ENCODE results near the gene DHFR2.

The DHFR2 gene

GRCh38 chr3:94066506-94067500, 4.1 kb upstream of the DHFR2 start:
- H3K4me2 ChIP-seq (ENCODE audit: low read length), result no peak overlapping the region
- H3K9ac ChIP-seq (ENCODE audit: low read length), result no peak overlapping the region
- no peaks in the 10 kb centered on the region for H3K27me3 ChIP-seq (ENCODE audit: low read depth, low read length)
- H4K20me1 ChIP-seq (ENCODE audit: insufficient read depth, low read length), result no peaks in the 10 kb centered on the region
- no peak overlapping the region for H3K4me3 ChIP-seq (ENCODE audit: low read length)
- H3K36me3 ChIP-seq (replicated peaks; ENCODE audit: low read depth, low read length), result peaks cover 8% of the 10 kb centered on the region
- H3K79me2 ChIP-seq (ENCODE audit: low read length), result peaks cover 33% of the 10 kb centered on the region
- H2AFZ ChIP-seq (ENCODE audit: low read depth, low read length), result no peak overlapping the region
- no peak overlapping the region for H3K27ac ChIP-seq (ENCODE audit: low read length)
- H3K4me1 ChIP-seq (ENCODE audit: low read length), result peaks cover 52% of the 10 kb centered on the region
- H3K9me3 ChIP-seq (ENCODE audit: insufficient read depth, low read length), result no peaks in the 10 kb centered on the region
- TF ChIP-seq EZH2phosphoT487 (IDR thresholded peaks at IDR 0.05; ENCODE audit: low read depth), result no peak
- TF ChIP-seq, protein P1, sequence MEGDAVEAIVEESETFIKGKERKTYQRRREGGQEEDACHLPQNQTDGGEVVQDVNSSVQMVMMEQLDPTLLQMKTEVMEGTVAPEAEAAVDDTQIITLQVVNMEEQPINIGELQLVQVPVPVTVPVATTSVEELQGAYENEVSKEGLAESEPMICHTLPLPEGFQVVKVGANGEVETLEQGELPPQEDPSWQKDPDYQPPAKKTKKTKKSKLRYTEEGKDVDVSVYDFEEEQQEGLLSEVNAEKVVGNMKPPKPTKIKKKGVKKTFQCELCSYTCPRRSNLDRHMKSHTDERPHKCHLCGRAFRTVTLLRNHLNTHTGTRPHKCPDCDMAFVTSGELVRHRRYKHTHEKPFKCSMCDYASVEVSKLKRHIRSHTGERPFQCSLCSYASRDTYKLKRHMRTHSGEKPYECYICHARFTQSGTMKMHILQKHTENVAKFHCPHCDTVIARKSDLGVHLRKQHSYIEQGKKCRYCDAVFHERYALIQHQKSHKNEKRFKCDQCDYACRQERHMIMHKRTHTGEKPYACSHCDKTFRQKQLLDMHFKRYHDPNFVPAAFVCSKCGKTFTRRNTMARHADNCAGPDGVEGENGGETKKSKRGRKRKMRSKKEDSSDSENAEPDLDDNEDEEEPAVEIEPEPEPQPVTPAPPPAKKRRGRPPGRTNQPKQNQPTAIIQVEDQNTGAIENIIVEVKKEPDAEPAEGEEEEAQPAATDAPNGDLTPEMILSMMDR (IDR thresholded peaks at IDR 0.05; ENCODE audit: low read depth, low read length), result no peak

- H3K9ac ChIP-seq (ENCODE audit: low read length), result no peak overlapping the region
- TF ChIP-seq, protein P1 (IDR thresholded peaks at IDR 0.05; ENCODE audit: low read depth, low read length), result no peak
- TF ChIP-seq EZH2phosphoT487 (IDR thresholded peaks at IDR 0.05; ENCODE audit: low read depth), result no peak
- no peaks in the 10 kb centered on the region for H3K9me3 ChIP-seq (ENCODE audit: insufficient read depth, low read length)
- H3K79me2 ChIP-seq (ENCODE audit: low read length), result peaks cover 31% of the 10 kb centered on the region
- no peak overlapping the region for H2AFZ ChIP-seq (ENCODE audit: low read depth, low read length)
- no peak overlapping the region for H3K4me2 ChIP-seq (ENCODE audit: low read length)
- H4K20me1 ChIP-seq (ENCODE audit: insufficient read depth, low read length), result no peaks in the 10 kb centered on the region
- no peak overlapping the region for H3K27ac ChIP-seq (ENCODE audit: low read length)
- H3K36me3 ChIP-seq (replicated peaks; ENCODE audit: low read depth, low read length), result peaks cover 8% of the 10 kb centered on the region
- H3K4me1 ChIP-seq (ENCODE audit: low read length), result peaks cover 45% of the 10 kb centered on the region
- no peak overlapping the region for H3K4me3 ChIP-seq (ENCODE audit: low read length)
- H3K27me3 ChIP-seq (ENCODE audit: low read depth, low read length), result no peaks in the 10 kb centered on the region
These were observed 3.2 kb upstream of the DHFR2 start for GRCh38 chr3:94065819-94066480.

- TF ChIP-seq EZH2phosphoT487 (IDR thresholded peaks at IDR 0.05; ENCODE audit: low read depth), result no peak
- TF ChIP-seq, protein P1 (IDR thresholded peaks at IDR 0.05; ENCODE audit: low read depth, low read length), result no peak
- Histone ChIP-seq H4K20me1 (ENCODE audit: insufficient read depth, low read length) (no peaks in the 10 kb centered on the region), H3K4me3 (ENCODE audit: low read length) (no peak overlapping the region), H3K27me3 (ENCODE audit: low read depth, low read length) (no peaks in the 10 kb centered on the region), H3K4me1 (ENCODE audit: low read length) (peaks cover 38% of the 10 kb centered on the region), H3K9ac (ENCODE audit: low read length) (no peak overlapping the region), H2AFZ (ENCODE audit: low read depth, low read length) (no peak overlapping the region), H3K27ac (ENCODE audit: low read length) (no peak overlapping the region), H3K79me2 (ENCODE audit: low read length) (peaks cover 31% of the 10 kb centered on the region), H3K9me3 (ENCODE audit: insufficient read depth, low read length) (no peaks in the 10 kb centered on the region), H3K4me2 (ENCODE audit: low read length) (no peak overlapping the region), H3K36me3 (replicated peaks; ENCODE audit: low read depth, low read length) (peaks cover 8% of the 10 kb centered on the region)
These were observed 2.4 kb upstream of the DHFR2 start for GRCh38 chr3:94065122-94065521.

Data from OCI-LY3 (cell line).